Endodermal cell (in vitro differentiated cells): ENCODE measurements around the gene PSORS1C1. TPM values are rescaled to one million over a fixed set of nuclear protein-coding genes. Genes with fewer than 3 reads are reported as not detected.

Source experiments
- DNase-seq: peaks from one replicate; pipeline ENCODE4 v3.0.0-alpha.2; 2017
- H3K27ac ChIP-seq: 2 replicates; pipeline ENCODE4 v1.5.1; 2013; ENCODE audit warnings: mild to moderate bottlenecking, low read depth, low read length, moderate library complexity
- H3K27me3 ChIP-seq: 2 replicates; pipeline ENCODE4 v1.6.1; 2013; ENCODE audit warnings: mild to moderate bottlenecking, low read length, moderate library complexity; ENCODE audit not compliant: insufficient read depth, control insufficient read depth, poor library complexity, severe bottlenecking
- H3K36me3 ChIP-seq: 2 replicates; pipeline ENCODE4 v1.7.0; 2013; ENCODE audit warnings: mild to moderate bottlenecking, low read length, moderate library complexity; ENCODE audit not compliant: control insufficient read depth, insufficient read depth
- H3K4me1 ChIP-seq: one replicate; pipeline ENCODE4 v1.7.0; 2013; ENCODE audit warnings: low read length; ENCODE audit not compliant: control insufficient read depth, insufficient read depth
- H3K4me3 ChIP-seq: 2 replicates; pipeline ENCODE4 v1.5.1; 2013; ENCODE audit warnings: mild to moderate bottlenecking, low read length, moderate library complexity
- H3K9ac ChIP-seq: 2 replicates; pipeline ENCODE4 v1.6.1; 2013; ENCODE audit warnings: mild to moderate bottlenecking, low read length, moderate library complexity; ENCODE audit not compliant: poor library complexity, severe bottlenecking; ENCODE audit errors: extremely low read depth
- H3K9me3 ChIP-seq: 2 replicates; pipeline ENCODE4 v1.6.1; 2013; ENCODE audit warnings: mild to moderate bottlenecking, low read length, moderate library complexity; ENCODE audit not compliant: control insufficient read depth
- H3K27ac Mint-ChIP-seq: 2 replicates; pipeline ENCODE4 v1.8.0; 2020; ENCODE audit warnings: mixed read lengths
- H3K27me3 Mint-ChIP-seq: 2 replicates; pipeline ENCODE4 v1.8.0; 2021; ENCODE audit warnings: mild to moderate bottlenecking, mixed read lengths; ENCODE audit not compliant: insufficient read depth
- H3K36me3 Mint-ChIP-seq: 2 replicates; pipeline ENCODE4 v1.8.0; 2020; ENCODE audit warnings: low read depth, mixed read lengths
- H3K4me1 Mint-ChIP-seq: 2 replicates; pipeline ENCODE4 v1.8.0; 2020; ENCODE audit warnings: mixed read lengths
- H3K4me3 Mint-ChIP-seq: 2 replicates; pipeline ENCODE4 v1.8.0; 2020; ENCODE audit warnings: mild to moderate bottlenecking, moderate library complexity, mixed read lengths
- H3K9me3 Mint-ChIP-seq: 2 replicates; pipeline ENCODE4 v1.8.0; 2020; ENCODE audit warnings: mild to moderate bottlenecking, mixed read lengths
- CTCF ChIP-seq: fragments of 200-600 bp; sonication (generic); conservative IDR thresholded peaks from 2 replicates; pipeline ENCODE4 v1.5.0; 2021; ENCODE audit warnings: antibody characterized with exemption, mild to moderate bottlenecking
- WGBS, 2 experiments: methylation state at CpG; one replicate each; pipeline versions ENCODE4 v1.1.5 to v1.1.7; 2013; ENCODE audit warnings: missing lambda C conversion rate in 2 of 2, mixed read lengths in 1 of 2; ENCODE audit not compliant: insufficient coverage in 1 of 2, insufficient read length in 1 of 2; 5-methylcytosine and 5-hydroxymethylcytosine counted together
- total RNA-seq, 2 donors: library from RNA; stranded (reverse); fragmentation: NEBNext Ultra II Directional in 1 of 2; extraction: Animal tissue kit (Norgen Biotek cat#: 25700) in 1 of 2; gene quantifications; 2 replicates in 1 of 2; 3 replicates in 1 of 2; pipeline ENCODE4 v1.2.1, GENCODE V29; 2021

Gene PSORS1C1
- total RNA-seq, 2 donors from 2014 or later = 1.1 to 1.2 TPM

GRCh38 chr6:31142361-31142761 is 27.8 kb downstream of the PSORS1C1 start:
- DNase-seq = peak; percentile 55
- peaks cover 10% of the 10 kb centered on the region for H3K36me3 ChIP-seq
- WGBS, 2 experiments = 70 to 78% methylated on average over 2 of the region's 2 CpGs
- H3K27ac ChIP-seq = no peak overlapping the region
- Mint-ChIP-seq H3K4me1 (peaks cover 17% of the 10 kb centered on the region), H3K27me3 (peaks cover 7% of the 10 kb centered on the region), H3K27ac (no peak overlapping the region), H3K9me3 (no peaks in the 10 kb centered on the region), H3K36me3 (peaks cover 34% of the 10 kb centered on the region), H3K4me3 (no peak overlapping the region)
- H3K4me3 ChIP-seq = no peak overlapping the region
- H3K4me1 ChIP-seq = no peaks in the 10 kb centered on the region
- H3K9ac ChIP-seq = no peak overlapping the region
- no peaks in the 10 kb centered on the region for H3K27me3 ChIP-seq
- no peaks in the 10 kb centered on the region for H3K9me3 ChIP-seq
- no peak for TF ChIP-seq CTCF

- Mint-ChIP-seq H3K27me3 (peaks cover 5% of the 10 kb centered on the region), H3K9me3 (no peaks in the 10 kb centered on the region), H3K27ac (peak overlapping the region; percentile 32), H3K36me3 (peaks cover 38% of the 10 kb centered on the region), H3K4me3 (peak overlapping the region; percentile 35), H3K4me1 (peaks cover 14% of the 10 kb centered on the region)
- peaks cover 10% of the 10 kb centered on the region for H3K36me3 ChIP-seq
- H3K4me1 ChIP-seq = no peaks in the 10 kb centered on the region
- no peak overlapping the region for H3K27ac ChIP-seq
- no peak overlapping the region for H3K9ac ChIP-seq
- 41 to 47% methylated on average over 4 to 11 of the region's 11 CpGs for WGBS, 2 experiments
- no peak for TF ChIP-seq CTCF
- no peaks in the 10 kb centered on the region for H3K9me3 ChIP-seq
- DNase-seq = peak; percentile 96
- H3K4me3 ChIP-seq = no peak overlapping the region
- no peaks in the 10 kb centered on the region for H3K27me3 ChIP-seq
Observed at GRCh38 chr6:31143148-31143547, 28.5 kb downstream of the PSORS1C1 start.

- H3K36me3 Mint-ChIP-seq = peaks cover 42% of the 10 kb centered on the region
Observed at GRCh38 chr6:31144296-31144969, 29.8 kb downstream of the PSORS1C1 start.

More at GRCh38 chr6:31144296-31144969, 29.8 kb downstream of the PSORS1C1 start:
- H3K27ac Mint-ChIP-seq = no peak overlapping the region
- WGBS, 2 experiments = 90 to 94% methylated on average over 15 to 18 of the region's 18 CpGs
- no peak for TF ChIP-seq CTCF
- Histone ChIP-seq H3K4me3 (no peak overlapping the region), H3K9me3 (no peaks in the 10 kb centered on the region), H3K36me3 (peaks cover 10% of the 10 kb centered on the region), H3K9ac (no peak overlapping the region), H3K27me3 (no peaks in the 10 kb centered on the region), H3K4me1 (no peaks in the 10 kb centered on the region), H3K27ac (no peak overlapping the region)
- H3K4me3 Mint-ChIP-seq = no peak overlapping the region
- H3K4me1 Mint-ChIP-seq = peaks cover 13% of the 10 kb centered on the region
- H3K27me3 Mint-ChIP-seq = no peaks in the 10 kb centered on the region
- DNase-seq = no peak
- H3K9me3 Mint-ChIP-seq = no peaks in the 10 kb centered on the region
